ENCODE measurements around the gene MPEG1.

- TF ChIP-seq EZH2 (IDR thresholded peaks at IDR 0.05; ENCODE audit: insufficient read depth, poor library complexity, severe bottlenecking) (no peak), EZH2phosphoT487 (IDR thresholded peaks at IDR 0.05; ENCODE audit: insufficient read depth, low read depth) (no peak)
Measured at GRCh38 chr11:59221441-59221840, 8.7 kb upstream of the MPEG1 start.
